Thymus (tissue), 11 donors: ENCODE results near the gene TAX1BP3. TPM values are rescaled to one million over a fixed set of nuclear protein-coding genes. Genes with fewer than 3 reads are reported as not detected.

Experiments used
- DNase-seq, 9 donors: peaks; one replicate each; pipeline ENCODE4 v3.0.0-alpha.2; 2013; ENCODE audit warnings: low spot score in 9 of 9, low read depth in 6 of 9, missing footprints in 1 of 9
- H3K27ac ChIP-seq, 2 donors: one replicate each; pipeline ENCODE4 v1.5.1; 2013; ENCODE audit warnings: control low read depth in 1 of 2, low read depth in 1 of 2, low read length in 1 of 2, mild to moderate bottlenecking in 1 of 2, moderate library complexity in 1 of 2
- H3K27me3 ChIP-seq, 2 donors: one replicate each; pipeline ENCODE4 v1.5.1; 2013; ENCODE audit warnings: low read length in 1 of 2; ENCODE audit not compliant: control insufficient read depth in 2 of 2, insufficient read depth in 1 of 2
- H3K36me3 ChIP-seq, 2 donors: one replicate each; pipeline ENCODE4 v1.5.1; 2013; ENCODE audit warnings: low read length in 1 of 2, mild to moderate bottlenecking in 1 of 2, moderate library complexity in 1 of 2; ENCODE audit not compliant: control insufficient read depth in 2 of 2, insufficient read depth in 2 of 2
- H3K4me1 ChIP-seq, 2 donors: one replicate each; pipeline ENCODE4 v1.5.1; 2013; ENCODE audit warnings: low read length in 2 of 2; ENCODE audit not compliant: control insufficient read depth in 2 of 2, insufficient read depth in 2 of 2
- H3K4me3 ChIP-seq, 2 donors: one replicate each; pipeline ENCODE4 v1.5.1; 2013; ENCODE audit warnings: low read length in 2 of 2, control low read depth in 1 of 2, mild to moderate bottlenecking in 1 of 2
- H3K9me3 ChIP-seq, 2 donors: one replicate each; pipeline ENCODE4 v1.5.1; 2013; ENCODE audit warnings: low read length in 1 of 2, mild to moderate bottlenecking in 1 of 2; ENCODE audit not compliant: control insufficient read depth in 2 of 2, insufficient read depth in 1 of 2
- WGBS: extraction: QIAGEN DNeasy Blood & Tissue Kit; methylation state at CpG from one replicate; pipeline ENCODE4 v1.1.7; 2013; 5-methylcytosine and 5-hydroxymethylcytosine counted together
- polyA plus RNA-seq: library from polyadenylated mRNA; stranded (reverse); fragments of 200-250 nt; gene quantifications from one replicate; pipeline ENCODE4 v1.2.3, GENCODE V29; 2013
- total RNA-seq: library from RNA; stranded (reverse); fragments of 120-200 nt; gene quantifications from one replicate; pipeline ENCODE4 v1.2.4, GENCODE V29; 2013
- donor health status: healthy.

Gene TAX1BP3
- total and polyA plus RNA-seq, 2 donors: 73.2 to 115 TPM

GRCh38 chr17:3657874-3658783 lies 10.2 kb downstream of the TAX1BP3 start:
- DNase-seq: no peak
- WGBS: 91% methylated on average over 42 of the region's 42 CpGs
- H3K36me3 ChIP-seq: peaks cover 2 to 22% of the 10 kb centered on the region in 2 donors
- H3K9me3 ChIP-seq: no peaks in the 10 kb centered on the region
- no peaks in the 10 kb centered on the region for H3K4me1 ChIP-seq
- H3K27ac ChIP-seq: no peak overlapping the region
- H3K27me3 ChIP-seq: no peaks in the 10 kb centered on the region
- no peak overlapping the region for H3K4me3 ChIP-seq

GRCh38 chr17:3657588-3657869 lies 10.8 kb downstream of the TAX1BP3 start:
- WGBS: 94% methylated on average over 7 of the region's 7 CpGs

DNA sequence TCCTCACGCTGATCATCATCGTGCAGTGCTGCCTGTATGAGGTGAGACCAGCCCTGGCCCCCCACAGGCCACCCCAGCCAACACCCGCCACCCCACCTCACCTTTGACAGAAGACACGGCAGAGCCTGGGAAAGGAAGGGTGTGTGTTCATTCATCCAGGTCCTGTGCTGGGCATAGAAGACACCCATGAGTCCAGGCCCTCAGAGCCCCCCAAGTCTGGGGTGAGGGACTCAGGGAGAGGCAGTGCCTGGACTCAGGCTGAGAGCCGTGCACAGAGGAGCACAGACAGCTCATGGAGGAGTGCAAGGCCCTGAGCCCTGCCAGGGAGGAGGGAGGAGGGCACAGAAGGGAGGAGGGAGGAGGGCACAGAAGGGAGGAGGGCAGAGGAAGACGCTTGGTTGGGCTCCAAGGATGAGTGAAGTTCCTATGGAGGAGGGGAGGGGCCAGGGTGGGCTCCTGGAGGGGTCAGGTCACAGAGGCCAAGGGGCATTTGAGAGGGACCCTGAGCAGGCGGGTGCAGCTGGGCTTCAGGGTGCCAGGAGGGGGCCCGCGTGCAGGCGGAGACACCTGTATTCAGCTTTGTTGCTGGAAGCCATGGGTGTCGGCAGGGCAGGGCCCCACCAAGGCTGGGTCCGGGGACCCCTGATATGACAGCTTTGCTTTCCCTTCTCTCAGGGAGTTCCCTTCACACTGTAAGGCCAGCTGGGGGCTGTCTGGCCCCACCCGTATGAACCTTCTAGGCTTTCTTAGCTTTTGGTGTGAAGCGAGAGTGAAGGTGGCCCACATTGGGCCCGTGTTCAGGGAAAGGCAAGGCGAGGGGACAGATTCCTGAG lies 11.4 kb downstream of the TAX1BP3 start:
- peaks cover 0 to 12% of the 10 kb centered on the region in 2 donors for H3K36me3 ChIP-seq
- DNase-seq: no peak

More at GRCh38 chr17:3657588-3657869, 10.8 kb downstream of the TAX1BP3 start:
- Histone ChIP-seq H3K36me3 (peaks cover 0 to 16% of the 10 kb centered on the region in 2 donors), H3K27me3 (no peaks in the 10 kb centered on the region), H3K4me3 (no peak overlapping the region), H3K4me1 (no peaks in the 10 kb centered on the region), H3K27ac (no peak overlapping the region), H3K9me3 (no peaks in the 10 kb centered on the region)
- DNase-seq: no peak

GRCh38 chr17:3656353-3656752 lies 12.0 kb downstream of the TAX1BP3 start:
- no peaks in the 10 kb centered on the region for H3K27me3 ChIP-seq
- peaks cover 0 to 10% of the 10 kb centered on the region in 2 donors for H3K36me3 ChIP-seq
- no peak overlapping the region for H3K4me3 ChIP-seq
- no peak for DNase-seq
- 95% methylated on average over 16 of the region's 16 CpGs for WGBS
- no peaks in the 10 kb centered on the region for H3K4me1 ChIP-seq
- no peak overlapping the region for H3K27ac ChIP-seq
- no peaks in the 10 kb centered on the region for H3K9me3 ChIP-seq

More for the DNA sequence above, 11.4 kb downstream of the TAX1BP3 start:
- 94% methylated on average over 16 of the region's 16 CpGs for WGBS
- H3K4me1 ChIP-seq: no peaks in the 10 kb centered on the region
- no peak overlapping the region for H3K4me3 ChIP-seq
- H3K9me3 ChIP-seq: no peaks in the 10 kb centered on the region
- H3K27me3 ChIP-seq: no peaks in the 10 kb centered on the region
- H3K27ac ChIP-seq: no peak overlapping the region

DNA sequence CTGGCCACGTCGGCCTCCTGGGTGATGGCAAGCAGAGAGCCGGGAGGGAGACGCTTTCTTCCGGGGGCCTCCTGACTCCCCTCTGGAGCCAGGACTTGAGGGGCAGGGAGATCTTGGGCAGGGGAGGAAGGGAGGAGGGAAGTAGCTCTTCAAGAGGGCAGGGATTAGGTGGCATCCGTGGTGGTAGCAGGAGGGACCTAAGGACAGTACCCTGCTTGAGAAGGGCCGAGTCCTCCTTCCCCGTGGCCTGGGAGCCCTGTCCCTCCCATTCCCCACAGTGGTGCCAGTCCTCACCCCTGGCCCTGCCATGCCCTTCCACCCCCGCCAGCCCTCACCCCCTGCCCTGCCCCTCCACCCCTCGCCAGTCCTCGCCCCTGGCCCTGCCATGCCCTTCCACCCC lies 12.6 kb downstream of the TAX1BP3 start:
- no peak for DNase-seq
- Histone ChIP-seq H3K27me3 (no peaks in the 10 kb centered on the region), H3K4me1 (no peaks in the 10 kb centered on the region), H3K4me3 (no peak overlapping the region), H3K9me3 (no peaks in the 10 kb centered on the region), H3K27ac (no peak overlapping the region), H3K36me3 (peaks cover 0 to 6% of the 10 kb centered on the region in 2 donors)
- WGBS: 96% methylated on average over 11 of the region's 11 CpGs

GRCh38 chr17:3647769-3648555 lies 20.4 kb downstream of the TAX1BP3 start:
- 76% methylated on average over 20 of the region's 20 CpGs for WGBS

DNA sequence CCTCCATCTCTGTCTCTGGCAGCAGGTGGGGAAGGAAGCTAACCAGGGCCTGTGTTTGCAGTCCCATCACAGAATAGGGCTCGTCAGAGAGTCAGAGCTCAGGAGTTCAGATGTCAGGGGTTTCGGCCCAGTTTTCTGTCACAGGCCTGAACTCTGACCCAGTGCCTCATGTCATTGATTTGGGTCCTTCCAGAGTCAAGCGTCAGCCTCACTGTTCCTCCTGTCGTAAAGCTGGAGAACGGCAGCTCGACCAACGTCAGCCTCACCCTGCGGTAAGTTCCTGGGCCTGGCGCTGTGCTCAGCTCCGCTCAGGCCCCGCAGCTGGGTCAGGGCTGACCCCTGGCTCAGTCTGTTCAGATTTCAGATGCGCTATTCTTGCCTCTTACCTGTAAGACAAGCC lies 21.1 kb downstream of the TAX1BP3 start:
- Histone ChIP-seq H3K9me3 (no peaks in the 10 kb centered on the region), H3K36me3 (peaks cover 4 to 5% of the 10 kb centered on the region in 2 donors), H3K4me3 (no peak overlapping the region), H3K27ac (no peak overlapping the region), H3K4me1 (peaks cover 0 to 18% of the 10 kb centered on the region in 2 donors), H3K27me3 (no peaks in the 10 kb centered on the region)
- no peak for DNase-seq
- WGBS: 95% methylated on average over 12 of the region's 12 CpGs

More at GRCh38 chr17:3647769-3648555, 20.4 kb downstream of the TAX1BP3 start:
- Histone ChIP-seq H3K4me3 (no peak overlapping the region), H3K9me3 (no peaks in the 10 kb centered on the region), H3K27me3 (no peaks in the 10 kb centered on the region), H3K27ac (no peak overlapping the region), H3K36me3 (peaks cover 4 to 5% of the 10 kb centered on the region in 2 donors), H3K4me1 (peaks cover 0 to 18% of the 10 kb centered on the region in 2 donors)
- peak in 3 of 9 donors; percentile 39 to 61 (median 60) for DNase-seq

GRCh38 chr17:3645310-3645709 lies 23.1 kb downstream of the TAX1BP3 start:
- DNase-seq: no peak
- Histone ChIP-seq H3K36me3 (peaks cover 4 to 8% of the 10 kb centered on the region in 2 donors), H3K4me3 (no peak overlapping the region), H3K27me3 (no peaks in the 10 kb centered on the region), H3K9me3 (no peaks in the 10 kb centered on the region), H3K27ac (no peak overlapping the region), H3K4me1 (peaks cover 0 to 18% of the 10 kb centered on the region in 2 donors)
- WGBS: 83% methylated on average over 5 of the region's 5 CpGs
